Effector CD8-positive, alpha-beta T cell (primary cell): Measurements from ENCODE around the gene CCSER1.

Experiments used
- DNase-seq: peaks from one replicate; lab custom pipeline; 2025; lab: John Stamatoyannopoulos, UW

Gene CCSER1

DNA sequence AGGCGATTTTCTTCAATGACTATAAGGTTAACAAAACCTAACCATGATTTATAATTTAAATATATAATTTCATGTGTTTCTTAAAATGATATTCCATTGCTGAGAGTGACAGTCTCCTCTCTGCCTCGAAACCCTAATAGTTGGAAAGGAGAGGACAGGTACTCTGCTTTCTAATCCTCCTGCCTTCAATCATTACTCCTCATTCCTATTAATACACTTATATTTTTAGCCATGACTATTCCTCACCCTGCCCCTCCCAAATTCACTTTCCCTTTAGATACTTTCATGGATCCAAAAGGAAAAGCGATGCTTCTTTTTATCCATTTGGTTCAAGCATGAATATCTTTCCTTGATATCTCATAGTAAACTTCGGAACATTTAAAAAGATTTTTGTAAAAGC is 418.2 kb downstream of the CCSER1 start:
- DNase-seq, result no peak

DNA sequence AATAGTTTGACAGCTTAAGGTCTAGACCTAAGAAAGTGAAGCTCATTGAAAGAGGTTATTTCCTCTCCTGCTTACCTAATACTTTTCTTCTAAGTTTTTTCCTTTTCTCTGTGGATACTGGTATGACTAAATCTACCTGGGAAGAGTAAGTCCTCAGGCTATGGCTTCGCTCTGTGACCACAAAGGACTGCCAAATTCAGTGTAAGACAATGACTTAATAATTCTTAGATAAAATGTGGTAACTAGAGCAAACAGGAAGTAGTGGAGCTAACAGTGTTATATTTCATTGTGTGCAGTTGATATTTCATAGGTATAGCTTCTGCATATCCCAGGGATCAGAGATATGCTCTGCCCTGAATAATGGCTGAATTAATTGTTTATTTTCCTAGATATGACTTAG is 418.9 kb downstream of the CCSER1 start:
- DNase-seq, result no peak

DNA sequence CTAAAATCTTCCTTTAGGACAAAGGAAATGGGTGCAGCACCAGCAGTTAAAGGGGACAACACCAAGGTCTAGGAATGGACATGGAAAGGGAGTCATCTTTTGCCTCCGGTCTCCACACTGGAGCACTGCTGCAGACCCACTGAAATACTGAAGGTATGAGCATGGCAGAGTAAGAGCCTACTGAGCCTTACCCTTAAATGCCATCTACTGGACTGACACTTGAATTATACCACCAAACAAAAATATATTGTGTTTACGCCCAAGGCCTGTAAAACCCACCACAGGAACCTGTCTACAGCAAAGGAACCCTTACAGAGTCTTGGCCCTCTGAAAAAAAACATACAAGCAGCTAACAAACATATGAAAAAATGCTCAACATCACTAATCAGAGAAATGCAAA is 443.4 kb downstream of the CCSER1 start:
- no peak for DNase-seq

DNA sequence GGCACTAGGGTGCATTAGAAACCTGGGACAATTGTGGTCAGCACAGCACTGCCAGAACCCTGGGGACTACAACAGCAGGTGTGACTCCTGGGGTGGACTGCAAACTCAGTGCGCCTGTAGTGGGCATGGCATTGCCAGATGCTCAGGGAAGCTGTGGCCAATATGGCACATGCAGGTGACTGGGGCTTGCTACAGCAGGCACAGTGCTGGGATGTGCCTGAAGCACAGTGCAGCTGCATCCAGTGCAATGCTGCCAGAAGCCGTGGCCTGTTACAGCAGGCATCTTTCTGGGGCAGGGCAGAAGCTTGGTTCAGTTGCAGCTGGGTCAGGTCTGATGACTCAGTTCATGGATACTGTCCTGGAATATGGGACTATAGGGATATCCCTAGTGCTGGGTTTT is 445.8 kb downstream of the CCSER1 start:
- DNase-seq, result no peak

DNA sequence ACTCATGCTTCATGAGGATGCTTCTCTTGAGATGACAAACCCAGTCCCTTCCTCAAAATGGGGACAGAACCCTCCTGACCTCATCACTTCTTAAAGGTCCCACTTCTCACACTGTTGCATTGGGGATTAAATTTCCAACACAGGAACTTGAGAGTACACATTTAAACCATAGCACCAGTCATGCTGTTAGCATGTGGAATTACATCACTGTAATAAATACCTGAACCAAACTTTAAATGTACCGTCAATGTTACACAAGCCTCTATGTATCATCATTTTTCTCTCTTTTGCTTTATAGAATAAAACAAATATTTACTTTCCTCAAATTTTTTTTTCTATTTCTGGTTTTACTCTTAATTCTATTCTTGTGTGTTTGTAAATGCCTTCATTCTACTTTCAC is 448.2 kb downstream of the CCSER1 start:
- no peak for DNase-seq

DNA sequence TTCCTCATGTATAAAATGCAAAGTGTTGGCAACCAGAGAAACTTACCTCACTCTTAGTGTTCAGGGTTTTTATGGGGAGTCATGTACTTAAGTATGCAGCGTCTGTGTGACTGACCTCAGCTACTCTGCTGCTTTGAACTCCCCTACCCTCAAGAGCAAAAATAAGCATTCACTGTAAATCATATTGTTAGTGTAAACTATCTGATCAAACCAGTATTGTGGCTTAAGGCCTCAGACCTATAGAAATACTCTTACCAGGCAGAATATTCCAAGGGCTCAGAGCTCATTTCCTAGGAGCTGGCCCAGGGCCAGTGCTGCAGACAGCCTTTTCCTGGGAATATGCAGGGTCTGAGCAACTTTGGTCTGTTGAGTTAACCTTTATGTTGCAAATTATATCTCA is 453.1 kb downstream of the CCSER1 start:
- DNase-seq, result no peak

DNA sequence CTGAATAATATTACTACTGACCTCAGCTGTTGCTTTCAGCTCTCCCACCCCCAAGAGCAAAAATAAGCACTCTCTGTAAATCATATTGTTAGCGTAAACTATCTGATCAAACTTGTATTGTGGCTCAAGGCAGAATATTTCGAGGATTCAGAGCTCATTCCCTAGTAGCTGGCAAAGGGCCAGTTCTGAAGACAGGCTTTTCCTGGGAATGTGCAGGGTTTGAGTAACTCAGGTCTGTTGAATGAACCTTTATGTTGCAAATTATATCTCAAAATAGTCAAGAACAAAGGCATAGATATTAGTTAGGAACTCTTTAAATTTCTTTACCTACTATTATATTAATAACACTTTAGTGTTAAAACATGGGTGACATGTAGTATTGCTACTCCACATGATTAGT is 454.9 kb downstream of the CCSER1 start:
- DNase-seq, result no peak

DNA sequence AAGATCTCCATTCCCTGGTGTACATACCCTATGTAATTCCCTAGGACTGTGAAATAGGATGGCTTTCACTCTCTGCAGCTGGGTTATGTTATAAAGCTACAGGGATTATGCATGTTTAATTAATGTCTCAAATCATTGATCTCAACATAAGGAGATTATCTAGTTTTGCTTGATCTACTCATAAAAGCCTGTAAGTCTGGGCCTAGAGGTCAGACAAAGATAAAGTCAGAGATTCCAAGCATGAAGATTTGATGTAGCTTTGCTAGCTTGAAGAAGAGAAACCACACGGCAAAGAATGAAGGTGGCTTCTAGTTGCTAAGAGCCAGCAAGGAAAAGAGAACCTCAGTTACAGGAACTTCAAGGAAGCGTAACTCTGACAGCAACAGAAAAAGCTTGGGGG is 456.9 kb downstream of the CCSER1 start:
- DNase-seq, result no peak

DNA sequence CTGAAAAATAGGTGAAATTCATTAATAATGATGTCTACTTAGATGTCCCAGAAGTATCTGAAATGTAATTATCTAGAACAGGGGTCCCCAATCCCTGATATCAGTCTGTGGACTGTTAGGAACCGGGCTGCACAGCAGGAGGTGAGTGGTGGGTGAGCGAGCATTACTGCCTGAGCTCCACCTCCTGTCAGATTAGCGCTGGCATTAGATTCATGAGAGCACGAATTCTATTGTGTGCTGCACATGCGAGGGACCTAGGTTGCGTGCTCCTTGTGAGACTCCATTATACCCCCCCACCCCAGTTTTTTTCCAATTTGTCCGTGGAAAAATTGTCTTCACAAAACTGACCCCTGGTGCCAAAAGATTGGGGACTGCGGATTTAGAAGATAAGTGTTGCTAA is 458.8 kb downstream of the CCSER1 start:
- DNase-seq, result no peak

DNA sequence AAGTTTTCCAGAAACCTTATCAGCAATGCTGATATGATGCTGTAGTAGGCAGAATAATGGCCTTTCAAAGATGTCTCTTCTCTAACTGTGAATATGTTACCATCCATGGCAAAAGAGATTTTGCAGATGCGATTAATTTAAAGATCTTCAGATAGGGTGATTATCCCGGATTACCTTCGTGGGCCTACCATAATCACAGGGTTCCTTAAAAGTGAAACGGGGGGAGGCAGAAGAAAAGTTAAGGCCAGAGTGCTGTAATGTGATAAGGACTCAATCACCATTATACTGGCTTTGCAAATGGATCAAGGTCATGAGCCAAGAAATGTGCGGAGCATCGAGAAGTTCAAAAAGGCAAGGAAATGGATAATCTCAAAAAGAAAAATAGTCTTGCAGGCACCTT is 459.6 kb downstream of the CCSER1 start:
- DNase-seq, result no peak

DNA sequence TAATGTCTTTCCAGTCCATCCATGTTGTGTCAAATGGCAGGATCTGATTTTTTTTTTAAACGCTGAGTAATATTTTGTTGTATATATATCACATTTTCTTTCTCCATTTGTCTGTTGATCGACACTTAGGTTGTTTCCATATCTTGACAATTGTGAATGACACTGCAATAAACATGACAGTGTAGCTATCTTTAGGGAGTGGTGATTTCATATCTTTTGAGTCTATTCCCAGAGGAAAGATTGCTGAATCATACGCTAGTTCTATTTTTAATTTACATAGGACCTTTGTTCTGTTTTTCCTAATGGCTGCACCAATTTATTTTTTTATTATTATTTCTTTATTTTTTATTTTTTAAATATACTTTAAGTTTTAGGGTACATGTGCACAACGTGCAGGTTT is 470.7 kb downstream of the CCSER1 start:
- DNase-seq, result no peak

DNA sequence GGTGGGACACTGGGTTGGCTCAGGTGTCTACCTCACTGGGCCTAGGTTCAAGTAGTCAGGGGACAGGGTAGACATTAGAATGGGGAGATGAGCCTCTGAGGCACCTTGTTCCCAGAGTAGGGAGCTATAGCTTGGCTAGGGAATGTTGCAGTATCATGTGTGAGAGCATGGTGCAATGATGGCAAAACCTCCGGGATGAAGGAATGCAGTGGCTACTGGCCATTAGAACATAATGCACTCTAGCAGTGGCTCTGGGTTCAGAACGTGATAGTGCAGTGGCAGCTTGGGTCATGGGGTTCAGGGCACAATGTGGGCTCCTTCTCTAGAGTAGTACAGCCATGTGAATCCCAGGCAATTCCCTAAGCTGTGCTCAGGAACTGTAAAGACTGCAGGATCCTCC is 471.5 kb downstream of the CCSER1 start:
- no peak for DNase-seq

DNA sequence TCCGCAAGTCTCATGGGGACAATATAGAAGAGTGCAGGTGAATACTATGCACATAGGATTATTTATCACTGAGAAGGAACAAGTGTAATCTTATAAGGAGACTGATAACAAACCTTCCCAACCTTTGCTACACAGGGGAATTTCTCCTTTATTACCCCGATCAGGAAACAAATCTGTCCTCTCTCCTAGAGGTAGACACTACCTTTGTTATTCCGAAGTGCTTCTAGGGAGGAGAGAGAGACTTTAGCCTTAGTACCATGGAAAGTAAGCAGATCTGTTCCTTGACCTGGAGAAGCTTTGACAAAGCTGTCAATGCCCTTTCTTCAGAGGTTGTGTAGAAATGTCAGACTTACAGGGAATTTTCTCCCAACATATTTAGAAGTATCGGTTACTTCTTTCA is 475.5 kb downstream of the CCSER1 start:
- no peak for DNase-seq

DNA sequence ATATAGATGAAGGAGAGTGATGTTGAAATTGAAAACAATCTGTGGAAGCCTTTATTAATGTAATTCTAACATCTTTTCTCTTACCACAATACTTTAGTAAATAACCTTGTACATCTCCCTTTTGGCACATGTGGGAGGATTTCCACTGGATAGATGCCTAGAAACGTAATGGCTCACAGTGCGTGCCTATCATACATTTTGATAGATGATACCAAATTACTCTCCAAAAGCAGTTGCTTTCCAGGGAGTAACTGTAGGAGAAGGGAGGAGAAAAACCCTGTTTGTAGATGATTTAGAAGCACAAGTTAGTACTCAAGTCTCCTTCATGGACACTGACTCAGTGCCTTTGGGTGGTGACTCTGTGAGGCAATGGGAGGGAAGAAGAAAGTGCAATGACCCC is 476.3 kb downstream of the CCSER1 start:
- no peak for DNase-seq

DNA sequence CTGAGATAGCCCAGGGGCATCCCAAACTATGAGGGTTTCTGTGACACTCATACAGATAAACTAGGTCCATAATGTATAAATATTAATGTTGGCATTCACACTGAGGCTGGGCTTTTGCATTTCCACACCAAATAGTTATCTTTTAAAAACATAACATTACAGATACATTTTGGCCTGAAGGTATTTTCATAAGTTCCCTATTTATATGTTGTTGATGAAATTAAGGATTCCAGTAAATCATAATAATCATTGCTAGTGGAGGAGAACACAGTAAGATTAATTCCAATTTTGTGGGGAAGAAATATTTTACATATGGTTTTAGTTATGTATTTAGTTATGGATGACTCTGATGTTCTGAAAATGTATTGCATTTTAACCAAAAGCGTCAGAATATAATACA is 479.6 kb downstream of the CCSER1 start:
- no peak for DNase-seq

DNA sequence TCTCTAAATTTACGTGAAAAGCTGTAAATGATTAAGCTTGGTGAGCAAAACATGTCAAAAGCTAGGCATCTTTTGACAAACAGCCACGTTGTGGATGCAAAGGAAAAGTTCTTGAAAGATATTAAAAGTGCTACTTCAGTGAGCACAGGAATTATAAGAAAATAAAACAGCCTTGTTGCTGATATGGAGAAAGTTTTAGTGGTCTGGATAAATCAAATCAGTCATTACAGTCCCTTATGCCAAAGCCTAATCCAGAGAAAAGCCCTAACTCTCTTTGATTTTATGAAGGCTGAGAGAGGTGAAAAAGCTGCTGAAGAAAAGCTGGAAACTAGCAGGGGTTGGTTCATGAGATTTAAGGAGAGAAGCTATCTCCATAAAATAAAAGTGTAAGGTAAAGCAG is 487.2 kb downstream of the CCSER1 start:
- DNase-seq, result no peak

DNA sequence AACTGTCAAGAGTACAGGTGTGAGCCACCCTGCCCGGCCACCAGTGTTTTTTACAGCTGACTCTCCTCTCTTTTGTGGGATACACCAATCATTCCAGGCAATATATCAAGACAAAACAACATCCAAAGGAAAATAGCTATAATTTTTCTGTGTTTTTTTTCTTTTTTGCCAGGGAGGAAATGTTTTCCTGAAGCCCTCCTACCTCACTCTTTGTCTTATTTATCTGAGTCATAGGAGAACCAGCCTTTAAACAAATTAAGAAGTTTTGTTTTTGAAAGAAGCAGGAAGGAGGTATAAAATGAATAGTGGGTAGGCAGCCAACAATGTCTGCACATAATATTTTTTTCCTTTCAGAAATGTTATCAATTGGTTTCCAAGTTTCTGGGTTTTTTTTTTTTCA is 493.9 kb downstream of the CCSER1 start:
- DNase-seq, result no peak

DNA sequence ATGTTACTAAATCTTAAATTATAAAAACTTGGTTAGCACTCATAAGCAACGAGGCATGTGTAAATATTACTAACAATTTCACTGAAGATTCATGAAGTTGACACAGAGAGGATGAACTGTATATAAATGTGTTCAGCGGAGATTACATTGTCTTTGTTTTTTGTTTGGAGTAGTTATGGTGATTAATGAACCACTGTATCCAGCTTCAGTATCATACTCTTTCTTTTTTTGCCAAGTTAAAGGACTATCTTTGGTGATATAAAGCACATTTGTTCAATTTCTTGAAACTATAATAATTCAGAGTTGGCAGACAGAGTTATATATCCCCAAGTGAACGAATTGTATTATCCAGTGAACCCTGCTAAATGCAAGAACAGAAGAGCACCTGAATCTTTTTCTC is 497.6 kb downstream of the CCSER1 start:
- no peak for DNase-seq

DNA sequence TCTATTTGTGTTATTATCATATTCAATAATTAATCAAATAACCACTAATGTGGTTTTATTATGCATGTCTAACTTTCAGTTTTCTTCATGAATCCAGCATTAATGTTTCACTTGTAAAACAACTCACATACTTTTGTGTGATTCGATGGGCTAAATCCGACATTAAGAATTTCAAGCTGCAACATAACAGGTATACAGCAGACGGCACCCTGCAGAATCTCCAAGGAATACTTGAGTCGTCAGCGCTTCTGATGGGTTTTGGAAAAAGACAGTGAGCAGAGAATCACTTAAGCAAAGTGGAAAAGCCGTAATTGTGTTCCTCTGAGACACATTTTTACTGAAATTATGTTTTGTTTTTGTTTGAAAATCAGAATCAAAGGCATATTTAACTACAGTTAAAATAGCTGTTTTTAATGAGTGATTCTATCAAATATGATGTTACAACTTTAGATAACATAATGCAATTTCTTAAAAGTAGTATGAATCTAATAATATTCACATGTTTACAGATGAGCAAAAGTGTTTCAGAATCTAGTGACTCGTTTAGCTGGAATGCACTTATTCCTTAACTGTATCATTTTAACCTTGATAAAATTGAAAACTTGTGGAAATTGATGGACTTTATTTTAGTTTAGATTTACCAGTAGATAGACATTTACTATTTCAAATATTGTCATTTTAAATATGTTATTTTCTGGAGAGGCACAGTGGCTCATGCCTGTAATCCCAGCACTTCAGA is 514.8 kb downstream of the CCSER1 start:
- no peak for DNase-seq

DNA sequence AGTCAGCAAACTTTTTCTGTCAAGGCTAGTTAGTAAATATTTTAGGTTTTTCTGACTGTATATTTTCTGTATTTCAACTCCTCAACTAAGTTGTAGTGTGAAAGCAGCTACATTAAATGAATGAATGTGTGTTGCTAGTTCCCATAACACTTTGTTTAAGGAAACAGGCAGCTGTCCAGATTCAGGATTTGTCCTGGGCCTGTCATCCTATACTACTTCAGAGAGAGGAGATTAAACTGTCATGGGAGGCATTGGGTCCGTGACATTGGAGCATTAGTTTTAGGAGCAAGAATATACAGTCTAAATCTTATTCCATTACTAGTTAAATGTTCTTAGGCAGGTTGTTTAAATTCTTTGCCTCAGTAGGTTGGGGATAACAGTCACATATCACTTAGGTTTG is 516.0 kb downstream of the CCSER1 start:
- no peak for DNase-seq

DNA sequence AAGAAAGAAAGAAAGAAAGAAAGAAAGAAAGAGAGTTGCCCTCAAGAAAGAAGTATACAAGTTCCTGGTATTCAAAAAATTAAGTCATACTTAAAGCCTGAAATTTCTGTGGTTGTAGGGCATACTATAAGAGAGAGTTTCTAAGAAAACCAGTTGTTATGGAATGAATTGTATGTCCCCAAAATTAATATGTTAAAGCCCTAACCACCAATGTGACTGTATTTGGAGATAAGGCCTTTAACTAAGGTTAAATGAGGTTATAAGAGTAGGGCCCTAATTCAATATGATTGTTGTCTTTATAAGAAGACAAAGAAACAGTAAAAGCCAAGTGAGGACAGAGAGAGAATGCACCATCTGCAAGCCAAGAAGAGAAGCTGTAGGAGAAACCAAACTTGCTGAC is 521.1 kb downstream of the CCSER1 start:
- no peak for DNase-seq

DNA sequence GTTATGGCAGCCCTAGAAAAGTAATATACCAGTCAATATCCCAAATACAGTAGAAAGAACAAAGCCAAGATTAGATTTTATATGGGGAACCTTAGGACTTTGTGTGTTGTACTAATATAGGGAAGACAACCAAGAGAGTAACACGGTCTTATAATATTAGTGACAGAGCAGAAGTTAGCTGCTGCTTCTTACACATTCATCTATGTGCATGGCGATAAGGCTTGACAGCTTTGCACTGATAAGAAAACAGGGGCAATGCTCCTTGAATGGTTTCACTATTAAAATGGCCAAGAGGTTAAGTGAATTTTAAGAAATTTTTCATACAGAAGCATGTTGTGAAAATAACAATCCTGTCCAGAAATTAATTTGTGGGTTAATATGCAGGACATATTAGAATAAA is 521.6 kb downstream of the CCSER1 start:
- DNase-seq, result no peak

DNA sequence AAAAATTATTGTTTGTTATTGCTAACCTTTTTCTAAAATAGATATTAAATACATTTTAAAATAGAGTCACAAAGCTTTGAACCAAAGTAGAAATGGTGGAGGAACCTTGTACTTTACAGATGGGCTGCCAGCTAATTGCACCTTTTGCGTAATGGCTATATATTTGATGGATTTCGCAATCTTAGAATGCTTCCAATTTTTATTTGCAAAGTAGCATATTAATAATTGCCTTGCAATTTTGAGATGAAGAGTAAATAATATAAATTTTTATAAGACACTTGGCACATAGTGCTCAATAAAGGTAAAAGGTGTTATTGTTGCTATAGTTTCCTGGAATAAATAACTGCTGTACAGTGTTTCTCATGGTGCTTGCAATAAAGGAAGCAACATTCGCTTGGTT is 533.5 kb downstream of the CCSER1 start:
- no peak for DNase-seq

DNA sequence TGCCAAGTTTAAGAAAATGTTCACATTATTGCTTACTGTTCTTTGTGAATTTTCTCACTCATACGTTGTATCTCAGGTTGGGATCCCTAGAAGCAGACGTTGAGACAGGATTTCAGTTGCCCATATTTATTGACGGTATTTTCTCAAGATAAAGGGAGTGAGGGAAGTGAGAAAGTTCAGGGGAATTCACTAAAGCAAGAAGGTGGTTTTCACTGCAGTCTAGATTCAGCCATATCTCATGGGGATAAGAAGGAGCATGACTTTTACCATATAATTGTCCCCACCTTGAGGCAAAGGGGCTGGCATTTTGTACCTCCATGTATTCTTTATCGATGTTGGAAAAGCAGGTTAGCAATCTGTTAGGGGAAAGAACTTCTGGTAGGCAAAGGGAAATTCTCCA is 543.0 kb downstream of the CCSER1 start:
- DNase-seq, result no peak

DNA sequence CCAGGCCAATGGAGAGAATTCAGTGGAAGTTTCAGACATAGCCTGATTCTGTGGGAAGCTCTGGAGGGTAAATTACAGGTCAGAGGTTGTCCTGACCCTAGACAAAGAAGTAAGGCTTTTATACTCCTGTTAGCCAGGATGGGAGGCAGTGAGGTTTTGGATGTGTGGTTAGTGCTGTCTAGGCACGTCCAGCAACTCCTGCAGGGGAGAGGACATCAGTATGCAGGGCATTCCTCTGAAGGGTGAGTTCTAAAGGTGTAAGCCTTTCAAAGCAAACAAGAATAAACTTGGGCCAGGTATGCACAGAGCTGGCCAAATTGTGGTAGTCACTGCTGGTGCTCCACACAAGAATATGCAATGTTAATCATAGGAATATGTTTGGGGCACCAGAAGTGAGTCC is 562.5 kb downstream of the CCSER1 start:
- DNase-seq, result no peak
